Stimulated activated CD4-positive, alpha-beta T cell treated with anti-CD3 and anti-CD28 coated beads, Interleukin-12 subunit alpha, Interleukin-12 subunit beta, amount 100 ng/mL, for 48 hours (primary cell): ENCODE data around the gene GABRB3.
"Not testable (repeated sequence)": the region's sequence is repeated elsewhere in the genome, so short reads cannot be mapped to it uniquely, and the experiment has no call there.

Experiments
- DNase-seq, 3 donors: peaks; one replicate each; pipeline ENCODE4 v3.0.0-alpha.2; 2020; ENCODE audit warnings: low read depth in 2 of 3, low spot score in 1 of 3

The GABRB3 gene

DNA sequence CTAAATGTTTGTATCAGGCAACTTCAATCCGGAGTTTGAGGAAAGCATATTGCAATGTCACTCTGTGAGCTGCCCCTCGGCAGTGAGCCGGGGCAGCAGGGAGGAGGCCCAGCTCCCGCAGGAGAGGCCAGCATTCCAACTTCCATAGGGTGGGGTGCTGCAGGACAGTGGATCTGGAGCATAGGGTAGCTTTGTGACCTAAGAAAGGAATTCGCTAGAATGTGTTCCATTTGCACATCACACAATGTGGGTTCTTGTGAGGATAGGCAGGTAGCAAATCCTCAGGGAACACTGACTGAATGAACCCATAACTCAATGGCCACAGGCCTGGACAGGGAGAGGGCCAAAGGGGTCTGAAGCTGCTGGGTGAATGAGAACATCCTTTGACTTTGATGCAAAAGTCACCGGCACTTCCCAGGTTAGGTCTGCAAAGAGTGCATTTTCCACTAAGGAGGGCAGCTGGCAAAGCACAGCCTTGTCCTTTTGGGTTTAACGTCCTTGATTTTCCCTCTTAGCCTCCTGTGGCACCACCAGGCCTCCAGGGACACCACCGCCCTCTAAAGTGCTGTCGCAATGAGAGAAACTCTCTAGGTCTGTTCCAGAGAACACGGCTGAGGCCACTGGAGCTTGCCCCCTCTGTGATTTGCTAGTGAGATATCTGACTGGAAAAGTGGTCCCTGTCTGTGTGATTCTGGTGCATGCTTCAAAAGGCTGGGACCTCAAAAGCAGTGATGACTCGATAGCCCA, 36.2 kb downstream of the GABRB3 start:
- DNase-seq, result no peak

DNA sequence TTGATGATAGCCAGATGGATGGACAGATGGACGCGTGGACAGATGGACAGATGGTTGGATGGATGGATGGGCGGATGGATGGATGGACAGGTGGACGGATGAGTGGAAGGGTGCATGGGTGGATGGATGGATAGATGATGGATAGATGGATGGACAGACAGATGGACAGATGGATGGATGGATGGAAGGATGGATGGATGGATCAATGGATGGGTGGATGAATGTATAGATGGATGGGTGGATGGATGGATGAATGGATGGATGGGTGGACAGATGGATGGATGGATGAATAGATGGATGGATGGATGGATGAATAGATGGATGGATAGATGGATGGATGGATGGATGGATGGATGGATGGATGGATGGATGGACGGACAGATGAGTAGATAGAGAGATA, 40.9 kb downstream of the GABRB3 start:
- no peak for DNase-seq

DNA sequence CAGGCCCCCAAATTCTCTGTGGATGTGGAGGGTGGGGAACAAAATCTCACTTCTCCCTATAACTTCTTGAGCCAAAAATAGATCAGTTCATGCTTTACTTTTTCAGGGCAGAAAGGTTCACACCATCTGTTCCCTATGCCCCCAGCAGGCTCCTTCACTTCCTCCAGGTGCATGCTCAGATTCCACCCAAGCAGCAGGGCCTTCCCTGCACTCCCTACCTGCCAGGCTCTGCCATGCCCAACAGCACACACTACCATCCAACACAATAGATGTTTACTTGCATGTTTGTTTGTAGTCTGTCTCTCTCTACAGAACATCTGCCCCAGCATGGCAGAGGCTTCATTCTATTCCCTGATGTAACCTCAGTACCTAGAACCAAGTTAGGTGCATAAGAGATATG, 43.3 kb downstream of the GABRB3 start:
- no peak for DNase-seq

DNA sequence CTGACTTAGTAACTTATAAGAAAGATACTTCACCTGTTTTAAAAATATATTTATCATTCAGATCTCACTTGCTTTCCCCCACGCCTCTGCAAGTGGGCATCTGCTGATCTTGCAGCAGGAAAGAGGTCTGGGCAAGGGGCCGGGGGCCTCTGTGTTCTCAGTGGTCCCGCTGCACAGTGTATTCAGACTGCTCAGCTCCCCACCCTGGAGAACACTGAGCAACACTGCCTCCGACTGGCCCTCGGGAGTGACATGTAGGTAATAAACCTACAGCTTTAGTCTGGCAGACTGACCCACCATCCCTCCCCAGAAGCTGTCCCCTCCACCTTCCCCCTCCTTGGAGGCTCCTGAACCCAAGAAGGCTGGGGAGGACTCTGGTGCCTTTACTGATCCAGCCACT, 43.8 kb downstream of the GABRB3 start:
- no peak for DNase-seq

DNA sequence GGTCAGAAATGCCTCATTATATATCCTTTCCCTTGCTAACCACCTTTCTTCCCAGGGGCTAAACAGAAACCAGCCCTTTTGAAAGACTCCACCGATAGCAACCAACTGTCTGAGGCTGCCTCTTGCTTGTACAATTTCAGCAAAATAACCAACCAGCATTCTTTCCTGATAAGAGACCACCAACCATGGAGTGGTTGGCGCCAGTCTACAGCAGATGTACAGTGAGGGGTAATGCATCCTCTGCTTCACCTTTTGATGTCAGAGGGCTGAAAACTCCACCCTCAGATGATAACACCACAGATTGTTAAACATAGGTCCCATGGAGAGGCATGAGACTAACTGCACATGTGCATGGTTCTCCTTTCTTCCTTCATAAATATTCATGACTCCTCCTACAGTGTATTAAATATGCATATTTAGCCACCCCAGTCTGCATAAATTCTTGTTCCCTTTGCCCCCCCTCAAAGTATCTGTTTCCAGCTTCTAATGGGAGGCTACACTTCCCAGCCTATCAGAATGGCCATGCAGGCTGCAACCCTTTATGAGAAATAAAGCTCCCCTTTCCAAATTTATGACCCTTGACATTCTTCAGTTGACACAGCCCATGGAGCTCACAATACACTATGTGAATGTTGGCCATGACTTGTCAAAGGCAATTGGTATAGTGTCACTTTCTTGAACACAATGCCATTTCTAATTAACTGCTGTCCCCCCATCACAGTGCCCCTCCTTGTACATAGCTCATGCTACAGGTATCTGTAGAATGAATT, 48.3 kb downstream of the GABRB3 start:
- no peak for DNase-seq

DNA sequence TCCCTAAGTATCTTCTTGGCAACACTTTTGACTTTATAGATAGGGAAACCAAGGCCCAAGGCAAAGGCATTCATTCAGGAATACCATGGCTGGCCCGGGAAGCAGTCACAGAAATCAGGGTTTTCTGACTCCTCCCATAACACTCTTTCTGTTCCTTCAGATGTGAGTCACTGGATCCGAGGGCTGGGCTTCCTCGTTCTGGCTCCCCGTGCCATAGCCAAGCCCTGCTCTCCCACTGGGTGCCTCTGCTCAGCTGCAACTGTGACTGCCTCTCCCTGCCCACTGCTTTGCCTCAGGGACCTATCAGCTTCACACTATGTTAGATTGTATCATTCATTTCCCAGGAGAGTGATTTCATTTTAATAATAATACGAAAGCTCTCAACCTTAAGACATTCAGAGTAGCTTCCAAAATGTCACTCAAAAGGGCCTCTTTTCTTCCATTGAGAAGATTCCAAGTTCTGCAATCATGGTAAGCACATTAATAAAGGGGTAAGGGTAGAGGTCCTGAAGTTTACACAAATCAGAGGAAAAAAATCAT, 50.2 kb downstream of the GABRB3 start:
- DNase-seq, result no peak

DNA sequence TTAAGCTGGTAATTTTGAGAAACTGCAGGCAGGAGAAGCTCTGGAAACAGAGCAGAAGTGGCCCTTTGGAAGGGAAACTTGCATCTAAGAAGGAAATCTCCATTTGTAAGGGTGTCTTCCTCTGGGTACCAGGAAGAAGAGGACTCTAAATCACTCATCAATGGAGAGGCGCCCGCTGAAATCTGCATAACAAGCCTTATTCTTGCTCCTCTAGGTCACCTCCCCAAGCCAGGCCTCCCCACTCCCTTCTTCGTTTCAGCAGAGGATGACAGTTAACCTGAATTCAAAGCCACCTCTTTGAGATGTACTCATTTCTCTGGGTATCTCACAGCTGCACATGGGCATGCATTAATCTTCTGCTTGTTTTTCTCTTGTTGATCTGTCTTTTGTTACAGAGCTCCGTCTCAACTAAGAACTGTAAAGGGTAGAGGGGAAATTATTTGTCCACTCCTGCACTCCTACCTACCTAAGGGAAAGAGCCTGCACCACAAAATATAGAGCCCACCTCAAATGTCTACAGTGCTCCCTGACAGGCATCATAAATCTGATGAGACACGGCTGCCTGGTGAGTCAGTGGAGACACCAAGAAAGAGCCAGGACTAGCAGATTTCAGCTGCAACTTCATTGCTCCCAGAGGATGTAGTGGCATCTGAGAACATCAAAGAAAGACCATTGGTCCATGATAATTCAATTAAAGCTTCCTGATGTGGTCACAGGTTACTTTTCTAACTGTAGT, 51.5 kb downstream of the GABRB3 start:
- DNase-seq, result no peak

DNA sequence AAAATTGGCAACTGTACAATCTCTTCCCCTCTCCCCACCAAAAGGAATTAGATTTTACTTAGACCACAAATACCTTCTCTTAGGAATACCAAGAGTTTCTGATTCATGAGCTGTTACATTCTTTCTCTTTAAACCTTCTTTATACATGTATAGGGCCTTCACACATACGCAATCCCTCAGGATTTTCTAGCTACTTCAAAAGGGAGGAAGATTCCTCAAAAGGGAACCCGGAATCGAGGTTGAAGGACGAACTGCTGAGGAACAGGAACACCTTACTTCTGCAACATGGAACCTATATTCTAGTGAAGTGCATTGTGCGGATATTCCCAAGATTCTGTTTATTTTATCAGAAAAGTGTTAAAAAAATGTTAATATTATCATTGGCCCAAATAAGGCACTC, 52.3 kb downstream of the GABRB3 start:
- DNase-seq, result no peak

DNA sequence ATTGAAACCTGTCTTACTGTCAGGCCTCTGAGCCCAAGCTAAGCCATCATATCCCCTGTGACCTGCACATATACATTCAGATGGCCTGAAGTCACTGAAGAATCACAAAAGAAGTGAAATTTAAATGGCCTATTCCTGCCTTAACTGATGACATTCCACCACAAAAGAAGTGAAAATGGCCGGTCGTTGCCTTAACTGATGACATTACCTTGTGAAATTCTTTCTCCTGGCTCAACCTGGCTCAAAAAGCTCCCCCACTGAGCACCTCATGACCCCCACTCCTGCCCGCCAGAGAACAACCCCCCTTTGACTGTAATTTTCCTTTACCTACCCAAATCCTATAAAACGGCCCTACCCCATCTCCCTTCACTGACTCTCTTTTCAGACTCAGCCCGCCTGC, 53.0 kb downstream of the GABRB3 start:
- not testable (repeated sequence) for DNase-seq

DNA sequence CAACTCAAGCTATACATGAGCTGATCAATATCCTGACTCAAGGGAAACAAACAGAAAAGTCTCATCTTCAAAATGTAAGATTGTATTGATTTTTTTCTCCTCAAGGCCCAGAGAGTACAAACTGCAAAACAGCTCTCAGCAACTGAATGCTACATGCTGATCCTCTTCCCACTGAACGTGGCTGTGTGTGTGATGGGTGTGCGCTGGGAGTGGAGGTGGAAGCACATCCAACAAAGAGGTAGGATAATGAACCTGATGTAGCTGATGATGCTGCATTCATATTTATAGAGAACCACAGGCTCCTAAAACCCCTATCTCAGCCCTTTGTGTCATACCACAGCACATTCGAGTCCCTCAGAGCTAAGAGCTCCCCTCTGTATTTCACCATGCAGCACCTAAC, 56.8 kb downstream of the GABRB3 start:
- DNase-seq, result no peak

DNA sequence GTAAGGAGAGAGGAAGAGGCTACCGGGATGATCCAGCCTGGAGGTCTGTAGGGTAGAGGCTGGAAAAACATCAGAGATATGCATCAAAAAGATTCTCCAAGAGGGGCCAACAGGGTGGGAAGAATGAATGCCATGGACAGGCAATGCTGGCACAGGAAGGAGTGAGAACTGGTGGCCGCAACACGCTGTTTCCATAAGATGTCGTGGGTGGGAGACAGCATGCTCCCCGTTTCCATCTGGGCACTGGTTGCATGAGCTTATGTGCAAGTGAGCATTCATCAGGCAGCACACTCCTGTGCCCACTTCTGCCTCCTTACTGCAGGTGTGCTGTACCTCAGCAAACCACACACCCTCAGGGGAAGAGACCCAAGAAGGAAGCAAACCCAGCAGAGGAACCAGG, 59.4 kb downstream of the GABRB3 start:
- no peak for DNase-seq

DNA sequence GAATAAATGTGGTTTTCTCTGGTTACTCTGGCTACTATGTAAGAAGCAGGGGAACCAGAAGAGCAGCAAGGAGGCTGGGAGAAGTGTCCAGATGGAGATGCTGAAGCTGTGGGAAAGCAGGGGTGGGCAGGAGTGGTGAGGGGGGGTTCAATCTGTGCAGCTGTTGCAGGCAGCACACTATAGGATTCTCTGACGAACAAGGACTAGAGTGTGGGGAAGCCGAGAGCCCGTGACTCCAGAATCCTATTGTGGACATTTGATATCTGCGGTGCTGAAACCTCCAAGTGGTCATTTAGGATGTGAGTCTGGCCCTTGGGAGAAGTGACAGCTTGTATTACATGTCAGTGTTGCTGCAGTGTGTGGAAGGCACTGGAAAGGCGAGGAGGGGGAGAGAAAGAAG, 60.5 kb downstream of the GABRB3 start:
- no peak for DNase-seq

DNA sequence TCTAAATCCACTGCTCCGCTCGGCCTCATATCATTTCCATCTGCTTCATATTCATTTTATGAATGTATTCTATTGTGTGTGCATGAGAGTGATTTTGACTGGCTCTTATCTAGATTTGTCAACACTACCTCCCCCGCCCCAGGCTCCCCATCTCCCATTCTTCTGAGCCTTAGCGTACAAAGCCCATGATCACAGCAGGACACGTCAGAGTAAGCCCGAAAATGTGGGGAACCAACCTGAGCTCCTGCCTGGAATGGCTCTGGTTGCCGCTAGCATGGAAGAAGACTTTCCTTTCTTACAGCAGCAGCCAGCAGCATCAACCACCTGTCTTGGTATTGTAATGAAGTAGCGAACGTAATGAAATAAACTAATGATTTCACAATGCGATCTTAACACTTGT, 61.4 kb downstream of the GABRB3 start:
- no peak for DNase-seq

DNA sequence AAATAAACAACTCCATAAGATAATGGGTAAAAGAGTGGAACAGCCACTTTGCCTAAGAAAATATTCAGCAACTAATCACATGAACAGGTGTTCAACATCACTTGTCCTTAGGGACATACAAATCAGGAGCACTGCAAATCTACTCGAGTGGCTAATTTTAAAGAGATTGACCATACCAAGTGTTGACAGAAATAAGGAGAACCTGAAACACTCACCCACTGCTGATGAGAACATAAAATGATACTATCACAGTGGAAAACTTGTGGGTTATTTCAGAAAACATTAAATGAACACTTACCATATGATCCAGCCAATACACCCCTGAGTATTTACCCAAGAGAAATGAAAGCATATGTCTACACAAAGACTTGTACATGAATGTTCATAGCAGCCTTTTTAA, 70.5 kb downstream of the GABRB3 start:
- no peak for DNase-seq

DNA sequence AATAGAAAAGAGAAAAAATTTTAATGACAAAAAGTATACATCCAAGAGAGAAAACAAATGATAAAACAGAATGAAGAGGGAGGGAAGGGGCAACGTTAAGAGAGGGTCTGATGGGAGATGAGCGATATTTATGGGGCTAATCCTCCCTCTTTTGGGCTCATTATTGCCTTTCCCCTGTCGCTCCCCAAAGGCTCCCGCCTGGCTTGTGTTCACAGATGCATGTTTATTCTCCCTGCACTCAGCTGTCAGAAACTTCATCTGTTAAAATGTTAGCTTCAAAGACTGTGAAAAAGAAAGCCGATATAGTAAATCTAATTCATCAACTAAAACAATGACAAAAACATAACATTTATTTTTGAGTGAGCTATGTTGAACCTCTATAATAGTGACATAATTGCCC, 74.3 kb downstream of the GABRB3 start:
- no peak for DNase-seq

DNA sequence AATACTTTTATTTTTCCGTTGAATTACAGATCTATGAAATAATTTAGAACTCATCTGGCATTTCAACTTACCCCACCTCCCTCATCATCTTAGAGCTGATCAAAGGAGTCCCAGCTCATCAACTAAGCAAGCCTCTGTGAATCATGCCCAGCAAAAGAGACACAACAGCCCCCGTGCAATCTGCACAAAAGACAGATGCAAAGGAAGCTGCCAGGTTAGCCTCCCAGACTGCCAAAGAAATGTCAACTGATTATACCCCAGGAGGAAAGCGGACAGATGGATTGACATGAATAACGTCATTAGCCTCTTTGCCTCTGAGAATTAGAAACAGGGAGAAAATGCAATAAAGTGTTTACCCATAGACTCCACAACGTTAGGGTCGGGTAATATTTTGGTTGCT, 75.0 kb downstream of the GABRB3 start:
- no peak for DNase-seq

DNA sequence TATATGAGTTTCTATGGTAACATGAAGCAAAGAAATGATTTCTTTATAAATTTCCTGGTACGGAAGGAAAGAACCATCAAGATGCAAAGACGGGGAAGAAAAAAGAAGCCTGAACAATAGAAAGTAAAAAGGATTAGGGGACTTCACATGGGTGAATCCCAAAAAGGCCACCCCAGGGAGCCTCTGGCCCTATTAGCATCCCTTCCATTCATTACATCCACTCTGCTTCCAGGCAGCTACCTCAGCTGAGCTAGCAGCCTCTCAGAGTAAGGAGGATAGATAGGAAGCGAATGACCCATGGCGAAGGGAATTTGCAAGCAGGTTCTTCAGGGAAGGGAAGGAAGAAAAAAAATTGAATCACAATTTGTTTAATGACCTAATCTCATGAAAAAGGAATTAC, 81.6 kb downstream of the GABRB3 start:
- DNase-seq, result no peak

DNA sequence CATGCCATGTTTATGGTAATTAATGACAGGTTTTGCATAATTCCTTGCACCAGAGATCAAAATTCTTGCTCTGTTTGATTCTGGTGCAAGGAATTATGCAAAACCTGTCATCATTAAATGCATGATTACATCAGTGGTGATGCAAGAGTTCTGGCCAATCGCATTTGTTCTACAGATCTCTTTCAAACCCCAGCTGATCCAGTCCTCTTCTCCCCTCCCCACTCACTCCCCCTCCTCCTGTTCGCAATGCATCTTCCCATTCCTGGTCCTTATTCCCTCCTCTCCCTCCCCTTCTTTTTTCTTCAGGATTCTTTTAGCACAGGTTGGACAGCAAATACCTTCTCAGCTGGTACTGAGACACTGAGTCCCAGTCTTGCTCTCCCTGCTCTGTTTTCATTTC, 82.1 kb downstream of the GABRB3 start:
- DNase-seq, result no peak

DNA sequence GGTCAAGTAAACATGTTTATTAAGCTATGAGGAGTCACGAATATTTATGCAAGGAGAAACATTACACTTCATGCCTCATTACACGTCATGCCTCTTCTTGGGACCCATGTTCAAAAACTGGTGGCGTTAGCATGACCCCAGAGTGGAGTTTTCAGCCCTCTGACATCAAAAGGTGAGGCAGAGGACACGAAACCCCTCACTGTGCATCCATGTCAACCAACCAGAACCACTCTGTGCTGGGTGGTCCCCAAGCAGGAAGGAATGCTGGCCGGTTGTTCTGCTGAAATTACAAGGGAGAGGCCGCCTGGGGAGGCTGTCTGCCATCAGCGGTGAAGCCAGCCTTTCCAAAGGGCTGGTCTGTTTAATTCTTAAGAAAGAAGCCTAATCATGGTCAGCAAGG, 83.4 kb downstream of the GABRB3 start:
- DNase-seq, result no peak

DNA sequence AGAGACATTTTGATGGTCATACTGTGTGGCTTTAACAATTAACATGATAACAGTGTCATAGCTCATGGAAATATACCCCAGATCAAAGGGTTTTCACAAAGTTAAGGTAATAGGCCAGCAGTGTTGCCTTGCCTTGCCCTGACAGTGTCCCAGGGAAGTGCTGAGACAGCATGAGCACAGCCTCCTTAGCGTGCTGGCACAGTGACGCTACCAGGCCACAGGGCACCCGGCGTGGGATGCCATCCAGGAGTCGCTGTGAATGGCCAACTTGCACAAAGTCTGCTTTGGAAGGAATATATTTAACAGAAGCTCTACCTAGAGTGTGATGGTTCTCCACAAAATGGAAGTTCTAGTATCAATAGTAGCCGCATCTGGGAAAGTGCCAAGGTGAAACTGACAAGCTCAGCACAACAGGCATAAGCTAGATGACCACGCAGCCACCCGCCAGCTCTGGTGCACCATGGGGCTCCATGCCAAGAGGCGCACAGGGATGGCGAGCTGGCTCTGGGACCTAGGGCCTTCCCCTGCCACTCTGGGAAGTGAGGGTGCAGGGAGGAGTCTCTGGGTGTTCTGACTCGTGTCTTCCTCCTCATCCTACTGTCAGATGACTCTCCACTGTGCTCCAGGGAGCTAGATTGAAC, 86.2 kb downstream of the GABRB3 start:
- no peak for DNase-seq

DNA sequence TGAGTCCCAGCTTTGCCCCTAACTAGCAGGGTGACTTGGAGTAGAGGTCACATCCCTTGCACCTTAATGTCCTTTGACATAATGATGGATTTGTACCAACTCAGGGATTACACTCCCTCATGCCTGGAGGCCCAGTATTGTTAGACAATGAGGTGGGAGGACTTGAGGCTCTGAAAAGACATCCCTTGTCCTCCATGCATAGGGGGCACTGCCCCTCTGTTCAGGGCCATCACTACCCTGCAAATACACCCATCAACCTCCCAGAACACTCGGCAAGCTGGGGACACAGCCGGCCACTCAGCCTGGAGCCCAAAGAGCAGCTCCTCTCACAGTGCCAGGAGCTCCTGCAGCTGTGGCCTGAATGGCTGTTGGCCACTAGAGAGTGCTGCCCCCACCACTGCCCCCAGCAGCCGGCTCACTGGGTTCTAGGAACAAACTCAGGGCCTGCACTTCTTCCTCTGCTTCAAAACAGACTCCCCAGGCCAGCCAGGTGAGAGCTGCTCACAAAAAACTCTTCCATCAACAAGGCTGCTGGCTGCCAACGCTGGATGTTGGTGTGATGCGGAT, 90.2 kb downstream of the GABRB3 start:
- DNase-seq, result no peak
